Ectodermal cell (in vitro differentiated cells): ENCODE measurements around the gene OSBPL10.
"Not testable (repeated sequence)": the region's sequence is repeated elsewhere in the genome, so short reads cannot be mapped to it uniquely, and the experiment has no call there.

Experiments
- H3K27ac ChIP-seq: 2 replicates; pipeline ENCODE4 v1.7.0; 2013; ENCODE audit warnings: mild to moderate bottlenecking, low read depth, low read length; ENCODE audit not compliant: insufficient read depth, poor library complexity, severe bottlenecking
- H3K27me3 ChIP-seq: 2 replicates; pipeline ENCODE4 v1.7.0; 2013; ENCODE audit warnings: mild to moderate bottlenecking, low read length; ENCODE audit not compliant: insufficient read depth, control insufficient read depth, poor library complexity, severe bottlenecking
- H3K36me3 ChIP-seq: one replicate; pipeline ENCODE4 v1.7.0; 2013; ENCODE audit warnings: low read length; ENCODE audit not compliant: control insufficient read depth, insufficient read depth
- H3K4me1 ChIP-seq: one replicate; pipeline ENCODE4 v1.7.0; 2013; ENCODE audit warnings: low read length; ENCODE audit not compliant: control insufficient read depth, insufficient read depth
- H3K4me3 ChIP-seq: 2 replicates; pipeline ENCODE4 v1.7.0; 2013; ENCODE audit warnings: low read depth, low read length, control low read depth; ENCODE audit not compliant: insufficient read depth
- H3K9me3 ChIP-seq: 2 replicates; pipeline ENCODE4 v1.7.0; 2013; ENCODE audit warnings: mild to moderate bottlenecking, low read length, moderate library complexity; ENCODE audit not compliant: control insufficient read depth
- WGBS, 2 experiments: methylation state at CpG; one replicate each; pipeline ENCODE4 v1.1.7; 2013; ENCODE audit warnings: missing lambda C conversion rate in 2 of 2; 5-methylcytosine and 5-hydroxymethylcytosine counted together

OSBPL10 gene

GRCh38 chr3:31693346-31693745 lies 287.7 kb downstream of the OSBPL10 start:
- 85 to 96% methylated on average over 5 of the region's 5 CpGs for WGBS, 2 experiments
- H3K36me3 ChIP-seq: no peaks in the 10 kb centered on the region
- no peaks in the 10 kb centered on the region for H3K9me3 ChIP-seq
- no peak overlapping the region for H3K27ac ChIP-seq
- H3K4me1 ChIP-seq: no peaks in the 10 kb centered on the region
- no peaks in the 10 kb centered on the region for H3K27me3 ChIP-seq
- H3K4me3 ChIP-seq: no peak overlapping the region

GRCh38 chr3:31692751-31693150 lies 288.3 kb downstream of the OSBPL10 start:
- no peak overlapping the region for H3K4me3 ChIP-seq
- no peaks in the 10 kb centered on the region for H3K4me1 ChIP-seq
- H3K36me3 ChIP-seq: no peaks in the 10 kb centered on the region
- WGBS, 2 experiments: 76 to 81% methylated on average over 5 of the region's 5 CpGs
- H3K27me3 ChIP-seq: no peaks in the 10 kb centered on the region
- no peaks in the 10 kb centered on the region for H3K9me3 ChIP-seq
- H3K27ac ChIP-seq: no peak overlapping the region

- H3K4me1 ChIP-seq: no peaks in the 10 kb centered on the region
Measured at GRCh38 chr3:31690771-31691170, 290.3 kb downstream of the OSBPL10 start.

GRCh38 chr3:31689523-31689922 lies 291.5 kb downstream of the OSBPL10 start:
- not testable (repeated sequence) for H3K9me3 ChIP-seq, H3K4me3 ChIP-seq, H3K36me3 ChIP-seq, H3K27me3 ChIP-seq, H3K27ac ChIP-seq, H3K4me1 ChIP-seq
- 97 to 99% methylated on average over 4 of the region's 4 CpGs for WGBS, 2 experiments

More at GRCh38 chr3:31690771-31691170, 290.3 kb downstream of the OSBPL10 start:
- Histone ChIP-seq H3K27ac (no peak overlapping the region), H3K27me3 (no peaks in the 10 kb centered on the region), H3K9me3 (no peaks in the 10 kb centered on the region), H3K36me3 (no peaks in the 10 kb centered on the region), H3K4me3 (no peak overlapping the region)
- WGBS, 2 experiments: 83 to 87% methylated on average over 2 to 3 of the region's 3 CpGs

GRCh38 chr3:31688984-31689383 lies 292.1 kb downstream of the OSBPL10 start:
- H3K4me1 ChIP-seq: no peaks in the 10 kb centered on the region
- H3K36me3 ChIP-seq: no peaks in the 10 kb centered on the region
- no peaks in the 10 kb centered on the region for H3K9me3 ChIP-seq
- no peaks in the 10 kb centered on the region for H3K27me3 ChIP-seq
- no peak overlapping the region for H3K4me3 ChIP-seq
- H3K27ac ChIP-seq: no peak overlapping the region
- WGBS, 2 experiments: 87 to 93% methylated on average over 1 of the region's 1 CpG

- no peak overlapping the region for H3K4me3 ChIP-seq
- H3K27ac ChIP-seq: no peak overlapping the region
- WGBS, 2 experiments: 93 to 95% methylated on average over 6 of the region's 6 CpGs
- no peaks in the 10 kb centered on the region for H3K27me3 ChIP-seq
- no peaks in the 10 kb centered on the region for H3K4me1 ChIP-seq
- H3K9me3 ChIP-seq: no peaks in the 10 kb centered on the region
- no peaks in the 10 kb centered on the region for H3K36me3 ChIP-seq
Measured at GRCh38 chr3:31687020-31687802, 293.9 kb downstream of the OSBPL10 start.

GRCh38 chr3:31680072-31680870 lies 300.8 kb downstream of the OSBPL10 start:
- WGBS, 2 experiments: 76 to 83% methylated on average over 10 of the region's 10 CpGs
- no peak overlapping the region for H3K4me3 ChIP-seq
- no peaks in the 10 kb centered on the region for H3K27me3 ChIP-seq
- H3K36me3 ChIP-seq: no peaks in the 10 kb centered on the region
- no peak overlapping the region for H3K27ac ChIP-seq
- no peaks in the 10 kb centered on the region for H3K9me3 ChIP-seq
- H3K4me1 ChIP-seq: peaks cover 19% of the 10 kb centered on the region

- Histone ChIP-seq H3K4me3 (no peak overlapping the region), H3K4me1 (peaks cover 19% of the 10 kb centered on the region), H3K27ac (no peak overlapping the region), H3K27me3 (no peaks in the 10 kb centered on the region), H3K36me3 (no peaks in the 10 kb centered on the region), H3K9me3 (no peaks in the 10 kb centered on the region)
- 91% methylated on average over 8 of the region's 8 CpGs for WGBS, 2 experiments
Measured at GRCh38 chr3:31676556-31676955, 304.5 kb downstream of the OSBPL10 start.

GRCh38 chr3:31673950-31674349 lies 307.1 kb downstream of the OSBPL10 start:
- H3K36me3 ChIP-seq: no peaks in the 10 kb centered on the region
- peaks cover 5% of the 10 kb centered on the region for H3K4me1 ChIP-seq
- 89 to 91% methylated on average over 1 of the region's 1 CpG for WGBS, 2 experiments
- no peaks in the 10 kb centered on the region for H3K27me3 ChIP-seq
- H3K4me3 ChIP-seq: no peak overlapping the region
- H3K27ac ChIP-seq: no peak overlapping the region
- no peaks in the 10 kb centered on the region for H3K9me3 ChIP-seq

GRCh38 chr3:31671976-31672375 lies 309.1 kb downstream of the OSBPL10 start:
- Histone ChIP-seq H3K4me1 (no peaks in the 10 kb centered on the region), H3K27me3 (no peaks in the 10 kb centered on the region), H3K27ac (no peak overlapping the region), H3K4me3 (no peak overlapping the region), H3K36me3 (no peaks in the 10 kb centered on the region), H3K9me3 (no peaks in the 10 kb centered on the region)
- 92 to 95% methylated on average over 3 to 5 of the region's 6 CpGs for WGBS, 2 experiments
